NCI-H69 (cell line): ENCODE data around the gene DNM1.
"Not testable (repeated sequence)": the region's sequence is repeated elsewhere in the genome, so short reads cannot be mapped to it uniquely, and the experiment has no call there.

Source experiments
- DNase-seq: peaks from one replicate; lab custom pipeline; 2025; lab: John Stamatoyannopoulos, UW

Gene DNM1

DNA sequence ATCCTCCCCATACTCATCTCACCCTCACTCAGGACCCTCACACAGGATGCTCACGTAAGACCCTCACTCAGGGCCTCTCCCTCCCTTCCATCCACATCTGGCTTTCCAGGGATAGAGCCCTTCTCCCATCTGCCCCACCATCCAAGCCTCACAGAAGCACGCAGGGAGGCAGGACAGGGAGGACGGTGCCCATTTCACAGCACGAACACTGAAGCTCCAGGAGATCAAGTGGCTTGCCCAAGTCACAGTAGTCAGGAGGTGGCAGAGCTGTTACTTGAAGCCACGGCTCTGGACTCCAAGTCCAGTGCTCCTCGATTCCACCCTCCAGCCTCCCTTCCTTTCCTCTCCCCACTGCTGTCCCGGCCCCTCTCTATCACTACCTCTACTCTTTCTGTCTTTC, 21.7 kb downstream of the DNM1 start:
- DNase-seq: no peak

- DNase-seq: no peak
Measured at GRCh38 chr9:128225770-128226411, 22.7 kb downstream of the DNM1 start.

- no peak for DNase-seq
Measured at GRCh38 chr9:128226412-128226801, 23.2 kb downstream of the DNM1 start.

GRCh38 chr9:128230897-128231296, 27.7 kb downstream of the DNM1 start:
- DNase-seq: not testable (repeated sequence)

DNA sequence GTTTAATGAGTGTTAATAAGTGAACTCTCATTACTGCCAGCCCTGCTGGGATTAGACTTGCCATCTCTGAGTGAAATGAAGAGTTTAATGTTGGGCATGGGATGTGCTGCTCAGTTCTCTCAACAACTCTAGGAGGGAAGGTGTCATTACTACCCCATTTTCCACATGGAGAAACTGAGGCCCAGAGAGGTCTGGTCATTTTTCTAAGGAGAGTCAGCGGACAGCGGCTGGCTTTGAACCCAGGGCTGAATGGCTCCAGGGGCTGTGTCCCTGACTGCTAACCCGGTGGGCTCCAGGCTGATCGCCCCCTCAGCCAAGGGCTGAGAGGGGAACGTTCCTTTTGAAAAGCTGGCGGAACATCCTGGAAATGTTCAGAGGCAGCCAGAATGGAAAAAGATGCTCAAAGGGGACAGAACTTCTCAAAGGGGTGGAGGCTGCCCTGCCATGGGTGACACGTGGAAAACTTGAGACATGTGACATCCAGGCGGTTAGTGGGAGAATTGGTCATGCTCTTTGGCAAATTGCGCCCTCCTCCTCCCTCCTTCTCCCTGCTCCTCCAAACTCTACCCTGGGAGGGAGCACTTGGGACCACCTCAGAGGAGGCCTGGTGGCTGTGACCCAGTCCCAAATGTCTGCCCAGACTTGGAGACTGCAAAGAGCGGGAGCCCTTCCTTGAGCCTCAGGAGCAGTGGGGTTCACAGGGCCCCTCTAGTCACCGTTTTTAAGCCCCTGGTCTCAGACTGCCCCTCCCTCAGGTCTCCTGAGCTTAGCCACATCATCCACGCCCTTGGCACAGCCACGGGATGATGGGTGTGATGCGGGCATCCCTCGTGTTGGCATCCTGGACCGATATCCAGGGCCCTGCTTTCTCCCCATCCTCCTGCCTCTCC, 28.7 kb downstream of the DNM1 start:
- no peak for DNase-seq

DNA sequence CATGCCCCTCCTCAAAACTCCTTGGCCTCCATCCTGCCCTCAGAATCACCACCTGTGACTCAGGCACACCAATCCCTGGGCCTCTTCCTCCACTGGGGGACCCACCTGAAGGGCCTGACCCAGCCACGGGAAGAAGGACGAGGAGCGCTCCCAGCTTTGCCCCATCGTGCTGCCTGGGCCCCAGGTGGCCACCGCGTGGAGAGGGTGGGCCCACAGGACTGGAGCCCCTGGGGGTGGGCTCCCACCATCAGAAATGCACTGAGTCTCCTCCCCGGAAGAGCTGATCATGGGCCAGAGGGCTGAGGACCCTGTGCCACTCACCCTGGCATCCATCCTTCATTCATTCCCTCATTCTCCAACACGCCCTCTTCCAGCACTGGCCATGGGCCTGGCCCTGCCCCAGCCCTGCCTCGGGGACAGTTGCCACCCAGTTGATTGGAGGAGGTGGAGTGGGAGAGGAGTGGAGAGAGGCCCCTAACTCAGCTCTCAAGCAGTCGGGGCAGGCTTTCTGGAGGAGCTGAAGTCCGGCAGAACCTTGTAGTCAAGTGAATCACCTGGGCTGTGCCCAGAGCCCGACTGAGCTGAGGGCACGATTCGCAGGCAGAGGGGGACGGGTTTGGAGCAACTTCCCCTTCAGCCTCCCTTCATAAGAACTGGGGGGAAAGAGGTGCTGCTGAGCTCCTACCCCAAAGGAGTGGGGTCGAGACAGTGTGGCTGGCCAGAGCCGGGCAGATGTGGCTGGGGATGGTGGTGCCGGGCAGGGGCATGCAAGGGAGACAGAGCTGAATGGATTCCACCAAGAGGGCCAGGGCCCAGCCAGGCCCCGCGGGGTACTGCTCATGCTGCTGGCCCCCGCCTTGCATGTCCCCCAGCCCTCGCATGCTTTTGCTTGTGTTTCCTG, 29.6 kb downstream of the DNM1 start:
- no peak for DNase-seq

GRCh38 chr9:128233817-128234406, 30.7 kb downstream of the DNM1 start:
- DNase-seq: no peak

GRCh38 chr9:128242124-128242523, 38.9 kb downstream of the DNM1 start:
- DNase-seq: no peak

DNA sequence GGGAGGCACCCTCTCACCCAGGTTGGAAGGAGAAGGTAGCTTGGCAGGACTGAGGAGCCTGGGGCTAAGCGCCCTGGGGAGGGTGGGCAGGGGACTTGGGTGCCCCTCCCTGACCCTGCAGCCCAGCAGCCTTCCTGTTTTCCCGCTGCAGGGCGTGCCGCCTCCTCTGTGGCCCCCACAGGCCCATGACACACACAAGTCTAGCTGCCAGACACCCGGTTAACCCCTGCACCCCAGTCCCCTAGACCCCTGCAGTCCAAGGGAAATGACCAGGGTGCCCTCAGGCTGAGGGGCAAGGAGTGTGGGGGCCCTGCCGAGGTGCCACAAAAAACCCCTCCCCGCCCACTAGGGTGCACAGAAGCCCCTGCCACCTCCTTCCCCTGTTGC, 39.6 kb downstream of the DNM1 start:
- DNase-seq: no peak

DNA sequence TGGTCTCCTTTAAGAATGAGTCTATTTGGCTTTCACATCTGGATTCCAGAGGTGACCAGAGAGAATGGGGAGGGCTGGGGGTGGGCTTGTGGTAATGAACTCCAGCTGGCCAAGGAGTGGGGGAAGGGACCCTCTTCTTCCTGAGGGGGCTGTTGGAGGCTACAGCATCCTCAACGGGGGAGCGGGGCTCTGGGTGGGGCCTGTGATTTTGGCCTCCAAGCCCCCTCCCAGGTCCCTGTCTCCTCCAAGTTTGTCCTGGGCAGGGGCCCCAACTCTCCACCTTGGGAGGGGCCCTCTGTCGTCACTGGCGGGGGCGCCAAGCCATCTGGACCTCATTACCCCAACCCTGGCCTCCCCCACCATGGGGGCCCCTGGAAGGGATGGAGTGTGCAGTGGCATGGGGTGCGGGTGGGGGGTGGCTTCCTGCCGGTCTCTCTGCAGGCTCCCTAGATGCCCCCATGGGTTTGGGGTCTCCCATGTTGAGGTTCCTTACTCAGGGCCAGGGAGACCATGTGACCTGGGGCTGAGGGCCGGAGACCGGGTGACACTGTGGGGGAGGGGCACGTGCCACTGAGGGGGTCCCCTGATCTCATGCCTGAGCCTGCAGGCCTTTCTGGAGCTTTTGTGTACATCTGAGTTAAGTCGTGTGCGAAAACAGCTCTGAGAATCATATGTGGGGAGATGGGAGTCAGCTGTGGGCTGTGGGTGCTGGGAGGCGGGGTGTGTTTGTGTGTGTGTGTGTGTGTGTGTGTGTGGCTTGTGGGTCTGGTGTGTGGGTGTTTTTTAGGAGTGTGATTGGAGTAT, 40.2 kb downstream of the DNM1 start:
- no peak for DNase-seq

- DNase-seq: no peak
Measured at GRCh38 chr9:128244091-128244836, 41.1 kb downstream of the DNM1 start.

GRCh38 chr9:128244837-128245231, 41.7 kb downstream of the DNM1 start:
- peak; percentile 93 for DNase-seq

- DNase-seq: peak; percentile 32
Measured at GRCh38 chr9:128245421-128246151, 42.4 kb downstream of the DNM1 start.

DNA sequence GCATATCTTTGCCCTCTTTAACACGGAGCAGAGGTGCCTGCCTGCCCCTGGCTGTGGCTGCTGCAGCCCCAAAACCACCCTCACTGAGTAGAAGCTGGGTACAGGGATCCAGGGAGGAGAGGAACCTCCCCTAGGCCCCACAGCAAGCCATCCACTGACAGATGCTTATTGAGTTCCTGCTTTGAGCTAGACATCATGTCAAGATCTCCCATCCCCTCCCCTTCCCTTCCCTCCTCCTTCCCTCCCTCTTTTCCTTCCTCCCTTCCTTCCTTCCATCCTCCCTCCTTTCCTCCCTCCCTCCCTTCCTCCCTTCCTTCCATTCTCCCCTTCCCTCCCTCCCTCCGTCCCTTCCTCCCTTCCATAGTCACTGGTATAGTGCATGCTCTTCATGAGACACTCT, 43.3 kb downstream of the DNM1 start:
- no peak for DNase-seq

- DNase-seq: no peak
Measured at GRCh38 chr9:128247226-128247803, 44.1 kb downstream of the DNM1 start.

- no peak for DNase-seq
Measured at GRCh38 chr9:128249558-128249907, 46.4 kb downstream of the DNM1 start.

DNA sequence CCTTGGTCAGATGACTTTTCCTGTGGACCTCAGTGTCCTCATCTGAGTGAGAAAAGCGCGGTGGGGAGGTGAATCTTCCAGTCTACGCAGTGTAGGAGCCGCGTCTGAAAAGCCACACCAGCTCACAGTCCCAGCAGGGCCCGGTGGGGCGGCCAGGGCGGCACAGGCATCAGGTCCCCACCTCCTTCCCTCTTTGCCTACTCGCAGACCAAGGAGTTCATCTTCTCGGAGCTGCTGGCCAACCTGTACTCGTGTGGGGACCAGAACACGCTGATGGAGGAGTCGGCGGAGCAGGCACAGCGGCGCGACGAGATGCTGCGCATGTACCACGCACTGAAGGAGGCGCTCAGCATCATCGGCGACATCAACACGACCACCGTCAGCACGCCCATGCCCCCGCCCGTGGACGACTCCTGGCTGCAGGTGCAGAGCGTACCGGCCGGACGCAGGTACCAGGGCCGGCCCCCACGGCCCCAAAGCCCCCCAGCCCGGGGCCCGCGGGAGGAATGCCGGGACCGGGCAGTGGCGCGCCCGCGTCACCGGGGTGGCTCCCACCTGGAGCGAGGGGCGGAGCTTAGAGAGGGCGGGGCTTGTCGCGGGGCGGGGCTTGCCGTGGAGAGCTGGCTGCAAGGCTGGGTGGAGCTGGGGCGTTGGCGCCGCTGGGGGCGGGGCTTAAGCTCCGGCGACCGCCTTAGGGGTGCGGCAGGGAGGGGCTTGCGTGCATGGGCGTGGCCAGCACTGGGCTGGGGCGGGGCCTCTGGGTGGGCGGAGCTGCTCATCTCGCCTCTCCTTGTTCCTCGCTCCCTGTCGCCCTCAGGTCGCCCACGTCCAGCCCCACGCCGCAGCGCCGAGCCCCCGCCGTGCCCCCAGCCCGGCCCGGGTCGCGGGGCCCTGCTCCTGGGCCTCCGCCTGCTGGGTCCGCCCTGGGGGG, 47.0 kb downstream of the DNM1 start:
- peak; percentile 93 for DNase-seq
